Neural progenitor cell (in vitro differentiated cells): ENCODE results near the gene GABBR2.

Source experiments
- EZH2 ChIP-seq: fragments of 200-600 bp; sonication (generic); IDR thresholded peaks from 2 replicates; pipeline ENCODE4 v1.6.1; 2017; ENCODE audit warnings: antibody characterized with exemption, mild to moderate bottlenecking, moderate library complexity
- TF ChIP-seq, protein P1 (sequence below): fragments of 200-600 bp; sonication (generic); IDR thresholded peaks from 2 replicates; pipeline ENCODE4 v1.5.1; 2017; ENCODE audit warnings: antibody characterized with exemption, mild to moderate bottlenecking

DNA sequence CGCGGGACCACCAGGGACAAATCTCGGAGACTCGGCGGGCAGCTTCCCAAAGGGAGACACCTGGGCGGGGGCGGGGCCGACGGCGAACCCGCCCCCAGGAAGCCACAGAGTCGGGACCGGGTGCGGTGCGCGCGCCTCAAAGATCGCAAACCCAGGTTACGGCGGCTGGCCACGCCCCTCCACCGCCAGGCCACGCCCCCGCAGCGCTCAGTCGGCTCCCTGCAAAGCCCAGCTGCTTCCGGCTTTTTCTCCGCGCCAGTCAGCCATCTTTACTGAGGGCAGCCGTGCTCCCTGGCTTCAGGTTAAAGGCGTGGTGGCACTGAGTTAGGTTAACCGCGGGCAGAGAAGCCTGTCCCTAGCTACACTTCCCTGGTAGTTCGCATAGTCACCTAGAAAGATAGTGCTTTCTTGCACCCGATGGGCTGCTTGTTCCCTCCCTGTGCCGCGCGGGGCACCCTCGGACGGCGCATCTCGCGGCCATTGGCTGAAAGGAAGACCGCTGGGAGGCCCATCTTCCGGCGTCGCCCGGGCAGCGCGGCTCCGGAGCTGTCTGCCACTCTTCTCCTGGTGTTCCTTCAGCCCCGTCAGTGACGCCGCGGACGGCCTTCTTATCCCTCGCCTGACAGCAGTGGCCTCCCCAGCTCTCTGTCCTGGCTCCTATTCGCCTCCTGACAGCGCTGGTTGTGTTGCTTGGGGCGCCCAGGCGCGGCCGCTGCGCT is 453.0 kb downstream of the GABBR2 start, which contains the start of gene TBC1D2:
- TF ChIP-seq, protein P1, sequence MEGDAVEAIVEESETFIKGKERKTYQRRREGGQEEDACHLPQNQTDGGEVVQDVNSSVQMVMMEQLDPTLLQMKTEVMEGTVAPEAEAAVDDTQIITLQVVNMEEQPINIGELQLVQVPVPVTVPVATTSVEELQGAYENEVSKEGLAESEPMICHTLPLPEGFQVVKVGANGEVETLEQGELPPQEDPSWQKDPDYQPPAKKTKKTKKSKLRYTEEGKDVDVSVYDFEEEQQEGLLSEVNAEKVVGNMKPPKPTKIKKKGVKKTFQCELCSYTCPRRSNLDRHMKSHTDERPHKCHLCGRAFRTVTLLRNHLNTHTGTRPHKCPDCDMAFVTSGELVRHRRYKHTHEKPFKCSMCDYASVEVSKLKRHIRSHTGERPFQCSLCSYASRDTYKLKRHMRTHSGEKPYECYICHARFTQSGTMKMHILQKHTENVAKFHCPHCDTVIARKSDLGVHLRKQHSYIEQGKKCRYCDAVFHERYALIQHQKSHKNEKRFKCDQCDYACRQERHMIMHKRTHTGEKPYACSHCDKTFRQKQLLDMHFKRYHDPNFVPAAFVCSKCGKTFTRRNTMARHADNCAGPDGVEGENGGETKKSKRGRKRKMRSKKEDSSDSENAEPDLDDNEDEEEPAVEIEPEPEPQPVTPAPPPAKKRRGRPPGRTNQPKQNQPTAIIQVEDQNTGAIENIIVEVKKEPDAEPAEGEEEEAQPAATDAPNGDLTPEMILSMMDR = peak; percentile 34
- TF ChIP-seq EZH2 = no peak
